Dendritic cell treated with granulocyte-macrophage colony-stimulating factor and Interleukin-4, amounts not matched to agents 40 ng/mL and 50 ng/mL, for 4 days (primary cell): ENCODE results near the gene RIN3.

ENCODE experiments used
- H3K27ac Mint-ChIP-seq: one replicate; pipeline ENCODE4 v1.8.0; 2022; ENCODE audit warnings: mild to moderate bottlenecking, mixed read lengths
- H3K27me3 Mint-ChIP-seq: one replicate; pipeline ENCODE4 v1.8.0; 2022; ENCODE audit warnings: mild to moderate bottlenecking, mixed read lengths
- H3K36me3 Mint-ChIP-seq: one replicate; pipeline ENCODE4 v1.8.0; 2022; ENCODE audit warnings: low read depth, mixed read lengths
- H3K4me1 Mint-ChIP-seq: one replicate; pipeline ENCODE4 v1.8.0; 2022; ENCODE audit warnings: low read depth, mixed read lengths
- H3K4me3 Mint-ChIP-seq: one replicate; pipeline ENCODE4 v1.8.0; 2022; ENCODE audit warnings: mild to moderate bottlenecking, moderate library complexity, mixed read lengths
- H3K9me3 Mint-ChIP-seq: one replicate; pipeline ENCODE4 v1.8.0; 2022; ENCODE audit warnings: mixed read lengths
- intact Hi-C: fragments of 100-400 bp; cut with micrococcal nuclease; formaldehyde crosslinking; loops from one replicate; pipeline ENCODE4 v1.15.0; 2022

The RIN3 gene

DNA sequence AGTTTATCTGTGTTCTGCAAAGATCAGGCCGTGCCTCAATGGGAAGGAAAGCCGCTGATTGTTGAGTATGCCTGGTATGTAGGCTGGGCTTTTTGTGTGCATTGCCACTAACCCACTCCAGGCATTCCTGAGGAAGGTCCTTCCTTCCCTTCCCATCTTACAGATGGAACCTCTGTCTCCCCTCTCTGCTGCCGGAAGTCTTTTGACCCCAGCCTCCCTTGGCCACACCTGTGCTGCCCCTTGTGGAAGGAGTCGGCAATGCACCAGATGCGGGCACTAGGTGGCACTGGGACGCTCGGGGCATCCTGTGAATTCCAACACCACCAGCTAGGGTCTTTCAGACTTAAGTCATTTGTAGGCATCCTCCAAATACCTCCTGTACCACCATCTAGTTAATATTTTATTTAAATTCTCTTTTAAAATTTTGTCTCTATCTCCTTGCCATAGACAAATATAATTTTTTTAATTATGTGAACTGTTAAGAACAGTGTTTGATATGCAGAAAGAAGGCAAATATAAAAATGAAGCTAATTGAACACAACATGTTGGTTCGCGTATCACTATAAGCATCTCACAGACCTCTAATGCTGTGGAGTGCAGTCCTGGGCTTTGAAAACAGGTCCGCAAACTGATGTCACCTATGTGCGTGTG is 99.6 kb downstream of the RIN3 start:
- H3K27me3 Mint-ChIP-seq = no peaks in the 10 kb centered on the region
- no peaks in the 10 kb centered on the region for H3K9me3 Mint-ChIP-seq
- peaks cover 49% of the 10 kb centered on the region for H3K4me1 Mint-ChIP-seq
- H3K27ac Mint-ChIP-seq = no peak overlapping the region
- H3K36me3 Mint-ChIP-seq = peaks cover 73% of the 10 kb centered on the region
- H3K4me3 Mint-ChIP-seq = no peak overlapping the region
- intact Hi-C loops = loop anchor here (2.0 kb wide), 1 partner anchor 68 kb away; no protein-coding TSS in a partner anchor

DNA sequence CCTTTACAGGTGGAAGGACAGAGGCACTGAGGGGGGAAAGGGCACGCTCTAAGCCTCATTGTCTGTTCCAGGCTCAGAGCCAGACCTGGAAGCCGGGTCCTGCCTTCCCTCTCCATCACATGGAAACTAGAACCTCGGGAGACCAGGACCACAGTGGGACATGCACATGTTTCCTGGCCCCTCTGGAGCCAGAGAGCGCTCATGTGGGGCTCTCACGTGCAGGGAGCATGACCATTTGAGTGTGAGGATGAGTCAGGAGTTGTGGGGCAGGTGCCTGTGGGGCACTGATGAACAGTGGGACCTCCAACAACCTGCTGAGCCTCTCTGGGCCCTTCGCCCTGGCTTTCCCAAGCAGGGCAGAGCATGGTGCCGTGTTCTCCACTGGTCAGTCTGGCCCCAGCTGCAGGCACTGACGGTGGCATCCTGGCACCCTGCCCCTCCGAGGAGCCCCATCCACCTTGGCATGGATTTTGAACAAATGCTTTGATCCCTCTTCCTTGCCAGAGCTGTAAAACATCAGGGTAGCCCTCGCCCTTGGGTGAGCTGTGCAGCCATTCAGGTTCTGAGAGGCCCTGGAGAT is 100.2 kb downstream of the RIN3 start:
- Mint-ChIP-seq H3K27me3 (no peaks in the 10 kb centered on the region), H3K4me1 (peaks cover 43% of the 10 kb centered on the region), H3K4me3 (no peak overlapping the region), H3K9me3 (no peaks in the 10 kb centered on the region), H3K27ac (no peak overlapping the region), H3K36me3 (peaks cover 68% of the 10 kb centered on the region)
- intact Hi-C loops = loop anchor here (2.0 kb wide), 1 partner anchor 67 kb away; no protein-coding TSS in a partner anchor

DNA sequence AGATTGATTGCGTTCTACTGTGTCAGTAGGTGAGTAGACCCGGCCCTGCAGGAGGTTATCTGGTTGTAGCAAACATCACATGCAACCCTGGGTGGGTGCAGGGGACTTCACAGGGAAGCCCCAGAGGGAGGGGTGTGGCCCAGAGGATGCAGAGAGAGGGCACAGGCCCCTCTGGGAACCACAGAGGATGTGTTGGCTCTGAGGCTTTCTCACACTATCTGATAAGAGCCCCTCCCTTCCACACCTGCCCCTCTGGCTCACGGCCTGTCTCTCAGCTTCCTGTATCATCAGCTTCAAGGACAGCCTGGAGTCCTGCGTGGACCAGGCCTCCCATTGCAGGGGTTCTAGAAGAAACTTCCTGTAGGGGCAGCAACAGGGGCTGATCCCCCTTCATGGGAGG is 101.9 kb downstream of the RIN3 start:
- intact Hi-C loops = loop anchor here (5.0 kb wide), 1 partner anchor 33 kb away; no protein-coding TSS in a partner anchor
- no peaks in the 10 kb centered on the region for H3K9me3 Mint-ChIP-seq

DNA sequence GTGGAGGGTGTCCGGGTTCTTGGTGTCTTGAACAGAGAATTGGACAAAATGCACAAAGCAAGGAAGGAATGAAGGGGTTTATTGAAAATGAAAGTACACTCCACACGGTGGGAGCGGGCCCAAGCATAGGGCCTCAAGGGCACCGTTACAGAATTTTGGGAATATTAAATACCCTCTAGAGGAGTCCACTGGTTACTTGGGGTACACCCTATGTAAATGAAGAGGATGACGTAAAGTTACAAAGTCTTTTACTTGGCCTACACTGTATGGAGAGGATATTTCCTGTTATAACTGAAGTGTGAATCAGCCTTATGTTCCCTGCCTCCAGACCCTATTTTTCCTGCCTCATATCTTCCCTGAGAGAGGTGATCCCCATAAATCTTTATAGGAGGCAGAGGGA is 102.6 kb downstream of the RIN3 start:
- no peaks in the 10 kb centered on the region for H3K27me3 Mint-ChIP-seq
- peaks cover 3% of the 10 kb centered on the region for H3K9me3 Mint-ChIP-seq
- H3K4me3 Mint-ChIP-seq = no peak overlapping the region
- intact Hi-C loops = loop anchor here (5.0 kb wide), 1 partner anchor 34 kb away; no protein-coding TSS in a partner anchor
- H3K36me3 Mint-ChIP-seq = peaks cover 79% of the 10 kb centered on the region
- H3K4me1 Mint-ChIP-seq = peaks cover 26% of the 10 kb centered on the region
- no peak overlapping the region for H3K27ac Mint-ChIP-seq

More for the DNA sequence above, 101.9 kb downstream of the RIN3 start:
- H3K4me3 Mint-ChIP-seq = no peak overlapping the region
- no peaks in the 10 kb centered on the region for H3K27me3 Mint-ChIP-seq
- H3K27ac Mint-ChIP-seq = no peak overlapping the region
- H3K36me3 Mint-ChIP-seq = peaks cover 79% of the 10 kb centered on the region
- peaks cover 28% of the 10 kb centered on the region for H3K4me1 Mint-ChIP-seq

DNA sequence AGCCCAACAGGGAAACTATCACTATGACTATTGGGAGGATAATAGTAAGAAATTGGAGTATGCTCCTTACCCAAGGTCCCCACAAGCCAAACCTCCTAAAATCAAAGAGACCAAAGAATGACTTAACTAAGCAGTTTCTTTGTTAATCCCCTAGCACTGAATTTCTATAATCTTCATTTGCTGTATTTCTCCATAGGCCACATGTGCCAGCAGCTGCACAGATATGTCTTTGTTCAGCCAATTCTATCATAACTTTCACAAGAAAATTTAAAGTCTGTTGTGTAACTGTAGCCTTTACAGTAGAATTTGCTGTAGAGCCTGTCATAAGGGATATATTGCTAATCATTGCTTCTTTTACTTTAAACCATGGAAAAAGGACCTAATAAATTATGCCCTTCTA is 104.0 kb downstream of the RIN3 start:
- Mint-ChIP-seq H3K9me3 (peaks cover 17% of the 10 kb centered on the region), H3K27me3 (no peaks in the 10 kb centered on the region), H3K4me1 (peaks cover 26% of the 10 kb centered on the region), H3K27ac (no peak overlapping the region), H3K36me3 (peaks cover 79% of the 10 kb centered on the region), H3K4me3 (no peak overlapping the region)
- intact Hi-C loops = loop anchor here (5.0 kb wide), 1 partner anchor 35 kb away; no protein-coding TSS in a partner anchor

DNA sequence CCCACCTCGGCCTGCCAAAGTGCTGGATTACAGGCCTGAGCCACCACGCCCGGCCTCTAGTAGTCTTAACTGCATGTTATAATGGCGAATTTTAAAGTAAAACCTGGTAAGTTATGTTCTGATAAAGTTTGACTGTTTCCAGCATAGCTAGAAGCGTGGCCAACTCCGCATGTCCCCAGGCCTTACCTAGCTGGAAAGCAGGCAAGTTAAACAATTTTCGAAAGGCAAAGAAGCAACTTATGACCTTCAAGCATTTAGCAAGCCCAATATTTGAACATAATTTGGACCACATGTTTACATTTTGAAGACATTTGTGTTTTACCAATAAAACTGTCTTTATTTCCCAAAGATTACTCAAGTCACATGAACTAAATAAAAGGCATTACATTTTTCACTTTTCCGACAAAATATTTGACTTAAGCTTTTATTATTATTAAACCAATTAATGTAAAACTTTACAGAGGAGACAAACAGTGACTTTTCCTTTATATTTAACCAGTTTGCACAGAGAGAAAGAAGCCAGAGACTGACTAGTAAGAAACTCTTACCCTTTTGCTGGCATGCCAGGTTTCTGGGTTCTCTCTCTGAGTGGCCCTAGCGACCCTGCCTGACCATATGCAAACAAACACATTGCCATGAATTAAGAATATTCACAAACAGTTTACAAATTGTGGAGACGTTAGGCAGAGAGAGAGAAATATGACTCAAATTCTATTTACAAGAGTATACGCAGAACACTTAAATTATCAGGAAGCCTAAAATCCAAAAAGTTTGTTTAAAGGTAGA is 106.3 kb downstream of the RIN3 start:
- H3K9me3 Mint-ChIP-seq = peaks cover 40% of the 10 kb centered on the region
- peaks cover 10% of the 10 kb centered on the region for H3K4me1 Mint-ChIP-seq
- H3K4me3 Mint-ChIP-seq = no peak overlapping the region
- intact Hi-C loops = loop anchor here (5.0 kb wide), 1 partner anchor 38 kb away; no protein-coding TSS in a partner anchor
- no peaks in the 10 kb centered on the region for H3K27me3 Mint-ChIP-seq
- H3K27ac Mint-ChIP-seq = no peak overlapping the region
- H3K36me3 Mint-ChIP-seq = peaks cover 87% of the 10 kb centered on the region

DNA sequence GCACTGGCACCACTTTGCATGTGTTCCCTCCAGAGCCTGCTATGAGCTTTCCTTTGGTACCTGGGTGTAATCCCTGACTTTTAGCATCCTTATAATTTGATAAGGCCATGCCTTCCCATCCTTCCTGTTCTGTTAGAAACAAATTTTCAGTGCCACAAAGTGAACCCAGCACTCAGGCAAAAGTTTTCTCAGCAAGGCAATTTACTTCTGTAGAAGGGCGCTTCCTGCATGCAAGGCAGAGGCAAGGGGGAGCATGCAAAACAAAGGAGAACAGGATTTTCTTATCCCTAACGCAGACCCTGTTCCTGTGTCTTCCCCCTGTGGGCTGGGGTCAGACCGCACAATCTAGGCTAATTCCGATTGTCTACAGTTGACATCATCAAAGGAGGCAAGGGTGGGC is 108.7 kb downstream of the RIN3 start:
- Mint-ChIP-seq H3K4me1 (no peaks in the 10 kb centered on the region), H3K36me3 (peaks cover 87% of the 10 kb centered on the region), H3K9me3 (peaks cover 65% of the 10 kb centered on the region), H3K4me3 (no peak overlapping the region), H3K27me3 (no peaks in the 10 kb centered on the region), H3K27ac (no peak overlapping the region)
- intact Hi-C loops = no loop called here

DNA sequence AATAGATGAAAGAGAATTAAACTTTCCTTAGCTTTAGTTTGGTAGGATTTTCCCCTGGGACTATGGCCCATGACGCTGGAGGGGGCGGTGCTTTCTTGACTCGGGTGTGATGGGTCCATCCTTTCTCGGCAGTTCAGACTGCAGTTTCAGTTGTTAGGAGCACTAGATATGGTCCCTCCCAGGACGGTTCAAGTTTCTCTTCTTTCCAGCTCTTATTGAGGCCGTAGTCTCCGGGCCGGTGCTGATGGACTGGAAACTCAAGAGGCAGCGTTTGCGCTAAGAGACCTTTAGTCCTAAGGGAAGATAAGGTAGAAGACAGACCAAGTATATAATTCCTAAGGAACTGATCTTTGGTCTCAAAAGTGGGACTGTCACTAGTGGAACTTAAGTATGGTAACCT is 111.2 kb downstream of the RIN3 start:
- peaks cover 97% of the 10 kb centered on the region for H3K36me3 Mint-ChIP-seq
- no peaks in the 10 kb centered on the region for H3K27me3 Mint-ChIP-seq
- H3K27ac Mint-ChIP-seq = no peak overlapping the region
- intact Hi-C loops = no loop called here
- H3K4me1 Mint-ChIP-seq = peaks cover 17% of the 10 kb centered on the region
- H3K4me3 Mint-ChIP-seq = no peak overlapping the region
- H3K9me3 Mint-ChIP-seq = peaks cover 84% of the 10 kb centered on the region

DNA sequence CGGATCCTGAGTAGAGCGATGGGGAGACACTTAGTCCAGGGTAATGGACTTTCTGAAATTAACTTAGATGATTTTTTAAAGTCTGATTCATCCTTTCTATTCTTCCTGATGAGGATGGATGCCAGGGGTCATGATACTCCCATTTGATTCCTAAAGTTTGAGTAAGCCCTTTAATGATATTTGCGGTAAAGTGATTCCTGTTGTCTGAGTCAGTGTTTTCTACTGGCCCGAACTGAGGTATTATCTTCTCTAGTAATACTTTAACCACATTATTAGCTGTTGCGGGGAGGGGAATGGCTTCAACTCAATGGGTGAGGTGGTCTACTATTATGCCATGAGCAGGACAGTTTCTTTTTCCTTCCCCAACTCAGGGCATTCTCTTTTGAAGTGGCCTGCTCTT is 111.6 kb downstream of the RIN3 start:
- Mint-ChIP-seq H3K4me3 (no peak overlapping the region), H3K27ac (no peak overlapping the region), H3K27me3 (no peaks in the 10 kb centered on the region), H3K36me3 (peaks cover 97% of the 10 kb centered on the region), H3K9me3 (peaks cover 84% of the 10 kb centered on the region), H3K4me1 (peaks cover 22% of the 10 kb centered on the region)
- intact Hi-C loops = no loop called here

DNA sequence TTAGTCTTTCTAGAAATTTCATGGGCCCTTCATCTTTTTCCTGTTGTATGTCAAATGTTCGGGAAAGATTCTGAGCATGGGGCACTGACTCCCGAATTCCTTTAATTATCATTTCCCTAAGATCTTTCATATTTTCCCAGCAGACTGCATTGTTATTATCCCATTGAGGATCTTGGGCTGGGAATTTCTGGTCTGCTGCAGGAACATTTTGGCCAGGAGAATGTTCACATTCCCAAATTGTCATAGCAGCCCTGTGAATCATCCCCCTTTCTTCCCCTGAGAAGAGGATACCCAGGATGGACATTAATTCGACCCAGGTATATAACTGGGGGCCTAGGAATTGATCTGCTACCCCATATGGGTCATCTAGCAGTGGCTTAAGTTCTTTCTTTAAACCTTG is 112.5 kb downstream of the RIN3 start:
- Mint-ChIP-seq H3K36me3 (peaks cover 96% of the 10 kb centered on the region), H3K4me3 (no peak overlapping the region), H3K27ac (no peak overlapping the region), H3K27me3 (no peaks in the 10 kb centered on the region), H3K4me1 (peaks cover 29% of the 10 kb centered on the region), H3K9me3 (peaks cover 82% of the 10 kb centered on the region)
- intact Hi-C loops = no loop called here

DNA sequence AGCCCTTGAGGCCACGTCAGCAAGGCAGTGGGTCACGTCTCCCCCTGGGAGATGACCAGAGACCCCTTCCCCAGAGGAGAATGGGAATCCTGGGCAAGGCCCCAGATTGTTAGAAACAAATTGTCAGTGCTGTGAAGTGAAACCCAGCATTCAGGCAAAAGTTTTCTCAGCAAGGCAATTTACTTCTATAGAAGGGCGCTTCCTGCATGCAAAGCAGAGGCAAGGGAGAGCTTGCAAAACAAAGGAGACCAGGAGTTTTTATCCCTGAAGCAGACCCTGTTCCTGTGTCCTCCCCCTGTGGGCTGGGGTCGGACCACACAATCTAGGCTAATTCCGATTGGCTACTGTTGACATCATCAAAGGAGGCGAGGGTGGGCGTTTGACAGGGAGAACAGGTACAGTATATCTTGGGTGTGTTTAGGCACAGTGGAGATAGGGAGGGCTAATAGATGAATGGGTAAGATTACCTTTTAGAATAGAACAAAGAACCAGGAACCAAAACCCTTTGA is 114.2 kb downstream of the RIN3 start:
- peaks cover 64% of the 10 kb centered on the region for H3K9me3 Mint-ChIP-seq
- peaks cover 44% of the 10 kb centered on the region for H3K4me1 Mint-ChIP-seq
- intact Hi-C loops = no loop called here
- H3K27ac Mint-ChIP-seq = no peak overlapping the region
- no peaks in the 10 kb centered on the region for H3K27me3 Mint-ChIP-seq
- H3K36me3 Mint-ChIP-seq = peaks cover 82% of the 10 kb centered on the region
- H3K4me3 Mint-ChIP-seq = no peak overlapping the region

DNA sequence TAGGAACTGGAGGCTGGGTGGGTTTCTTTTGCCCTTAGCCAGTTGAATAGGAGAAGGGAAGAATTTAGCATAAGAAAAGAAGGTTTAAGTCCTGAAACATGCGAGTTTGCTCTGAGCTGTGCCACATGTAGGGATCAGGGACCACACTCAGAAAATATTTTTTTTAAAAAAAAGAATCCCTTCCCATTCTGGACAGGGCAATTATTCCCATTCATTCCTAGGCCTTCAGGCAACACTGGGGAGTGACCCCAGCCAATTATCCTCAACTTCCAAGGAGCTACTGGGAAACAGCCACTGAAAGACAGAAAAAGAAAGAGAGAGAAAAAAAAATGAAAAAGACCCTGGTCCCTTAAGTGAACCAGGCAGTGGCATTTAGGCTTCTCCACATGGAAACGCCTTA is 115.1 kb downstream of the RIN3 start:
- H3K9me3 Mint-ChIP-seq = peaks cover 56% of the 10 kb centered on the region
- peak overlapping the region; percentile 5 for H3K27ac Mint-ChIP-seq
- no peak overlapping the region for H3K4me3 Mint-ChIP-seq
- intact Hi-C loops = no loop called here
- peaks cover 52% of the 10 kb centered on the region for H3K4me1 Mint-ChIP-seq
- no peaks in the 10 kb centered on the region for H3K27me3 Mint-ChIP-seq
- H3K36me3 Mint-ChIP-seq = peaks cover 73% of the 10 kb centered on the region

DNA sequence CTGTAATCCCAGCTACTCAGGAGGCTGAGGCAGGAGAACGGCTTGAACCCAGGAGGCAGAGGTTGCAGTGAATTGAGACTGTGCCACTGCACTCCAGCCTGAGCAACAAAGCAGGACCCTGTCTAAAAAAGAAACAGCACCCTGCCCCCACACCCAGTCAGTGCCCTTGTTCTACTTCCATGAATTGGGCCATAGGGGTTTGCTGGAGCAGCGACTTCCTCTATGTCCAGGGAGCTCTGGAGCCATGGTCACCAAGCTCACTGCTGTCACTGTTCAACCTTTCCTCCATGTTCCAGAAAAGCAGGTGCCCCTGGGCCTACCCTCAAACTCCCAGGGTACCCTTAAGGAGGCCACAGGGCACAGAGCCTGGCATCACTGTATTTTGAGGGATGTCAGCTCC is 116.8 kb downstream of the RIN3 start:
- Mint-ChIP-seq H3K27me3 (no peaks in the 10 kb centered on the region), H3K36me3 (peaks cover 56% of the 10 kb centered on the region), H3K4me1 (peaks cover 54% of the 10 kb centered on the region), H3K27ac (peak overlapping the region; percentile 47), H3K4me3 (no peak overlapping the region), H3K9me3 (peaks cover 38% of the 10 kb centered on the region)
- intact Hi-C loops = no loop called here

DNA sequence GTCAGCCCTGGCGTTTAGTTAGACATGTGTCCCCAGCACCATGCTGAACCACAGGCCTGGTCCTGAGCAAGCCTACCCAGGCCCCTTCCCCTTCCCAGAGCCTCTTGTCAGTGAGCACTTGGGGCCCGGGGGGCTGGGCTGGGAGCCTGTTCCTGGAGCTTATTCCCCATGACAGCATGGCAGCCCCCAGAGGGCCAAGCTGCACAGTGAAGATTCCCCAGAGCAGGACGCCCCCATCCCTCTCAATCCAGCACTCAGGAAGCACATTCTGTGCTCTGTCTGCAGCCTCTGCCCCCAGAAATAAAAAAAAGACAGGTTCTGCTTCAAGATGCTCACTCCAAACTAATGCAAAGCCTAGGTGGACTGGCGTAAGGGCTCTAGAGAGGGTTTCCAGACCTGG is 117.5 kb downstream of the RIN3 start:
- Mint-ChIP-seq H3K9me3 (peaks cover 31% of the 10 kb centered on the region), H3K36me3 (peaks cover 53% of the 10 kb centered on the region), H3K27ac (peak overlapping the region; percentile 47)

More for the DNA sequence above, 117.5 kb downstream of the RIN3 start:
- intact Hi-C loops = no loop called here
- Mint-ChIP-seq H3K27me3 (no peaks in the 10 kb centered on the region), H3K4me1 (peaks cover 58% of the 10 kb centered on the region), H3K4me3 (no peak overlapping the region)
